SK-N-SH treated with all-trans-retinoic acid at 6 μM for 48 hours (cell line): ENCODE data around the gene GRAMD1C.

Experiments
- ARNTL ChIP-seq: fragments of 450-650 bp; formaldehyde crosslinking; IDR thresholded peaks from 2 replicates; pipeline ENCODE4 v1.5.0; 2020; ENCODE audit warnings: low read depth, mild to moderate bottlenecking, moderate library complexity, borderline replicate concordance
- GLIS3 ChIP-seq: fragments of 250-450 bp; sonication (Bioruptor Pico); IDR thresholded peaks from 2 replicates; pipeline ENCODE4 v1.5.0; 2020; ENCODE audit warnings: mild to moderate bottlenecking, moderate library complexity

- TF ChIP-seq GLIS3 (CRISPR knock-in tag) = no peak
- TF ChIP-seq ARNTL = no peak
Observed at GRCh38 chr3:113867506-113867905, 28.9 kb downstream of the GRAMD1C start.
